GM12892 (cell line): ENCODE measurements around the gene WFIKKN2.

Experiments
- POLR2A ChIP-seq: IDR thresholded peaks from 2 replicates; pipeline ENCODE4 v1.6.1; 2011; ENCODE audit warnings: low read depth, low read length, control low read depth
- POLR2AphosphoS5 ChIP-seq: IDR thresholded peaks from 2 replicates; pipeline ENCODE4 v1.6.1; 2011; ENCODE audit warnings: low read depth, low read length, control low read depth

DNA sequence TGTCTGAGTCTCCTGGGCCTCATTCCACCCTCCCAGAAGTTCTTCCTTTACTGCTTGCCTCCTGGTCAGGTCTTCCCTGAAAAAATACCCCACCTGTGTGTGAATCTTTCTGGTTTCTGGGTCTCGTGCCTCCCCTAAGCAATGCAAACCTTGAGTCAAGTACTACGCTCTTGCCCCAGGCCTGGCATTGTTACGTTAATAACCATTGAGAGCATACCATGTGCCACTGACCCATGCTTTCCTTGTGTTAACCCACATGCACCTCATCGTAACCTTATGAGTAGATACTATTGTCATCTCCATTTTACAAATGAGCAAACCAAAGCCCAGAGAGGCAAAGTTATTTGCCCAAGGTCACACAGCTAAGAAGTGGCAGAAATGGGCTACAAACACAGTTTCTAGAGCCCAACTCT lies 56.2 kb downstream of the WFIKKN2 start:
- TF ChIP-seq POLR2A: no peak
- no peak for TF ChIP-seq POLR2AphosphoS5
